Osteoblast (primary cell): ENCODE results near the gene SRCIN1. TPM values are rescaled to one million over a fixed set of nuclear protein-coding genes. Genes with fewer than 3 reads are reported as not detected.

Source experiments
- DNase-seq: peaks from one replicate; pipeline ENCODE4 v3.0.0; 2011; ENCODE audit warnings: low spot score, mixed read lengths; ENCODE audit not compliant: insufficient read length; ENCODE audit errors: missing footprints
- H2AFZ ChIP-seq: 2 replicates; pipeline ENCODE4 v1.6.0; 2011; ENCODE audit warnings: mild to moderate bottlenecking, low read length
- H3K27ac ChIP-seq: 2 replicates; pipeline ENCODE4 v1.5.1; 2011; ENCODE audit warnings: mild to moderate bottlenecking, low read depth, low read length, moderate library complexity
- H3K27me3 ChIP-seq: 2 replicates; pipeline ENCODE4 v1.6.0; 2012; ENCODE audit warnings: mild to moderate bottlenecking, control low read depth, inconsistent platforms, low read length, moderate library complexity; ENCODE audit not compliant: insufficient read depth
- H3K36me3 ChIP-seq: 2 replicates; pipeline ENCODE4 v1.5.1; 2011; ENCODE audit warnings: mild to moderate bottlenecking, low read length, control low read depth, moderate library complexity; ENCODE audit not compliant: insufficient read depth
- H3K4me1 ChIP-seq: 2 replicates; pipeline ENCODE4 v1.5.1; 2011; ENCODE audit warnings: mild to moderate bottlenecking, low read length, control low read depth, moderate library complexity; ENCODE audit not compliant: insufficient read depth
- H3K4me2 ChIP-seq: 2 replicates; pipeline ENCODE4 v1.6.0; 2011; ENCODE audit warnings: mild to moderate bottlenecking, low read length; ENCODE audit not compliant: insufficient read depth
- H3K4me3 ChIP-seq: fragments of 200-600 bp; sonication (generic); 3 replicates; pipeline ENCODE4 v1.5.1; 2012; ENCODE audit warnings: mild to moderate bottlenecking, low read length, inconsistent platforms; ENCODE audit not compliant: insufficient read depth
- H3K79me2 ChIP-seq: 2 replicates; pipeline ENCODE4 v1.6.0; 2012; ENCODE audit warnings: mild to moderate bottlenecking, low read length, control low read depth, inconsistent platforms; ENCODE audit not compliant: insufficient read depth
- H3K9me3 ChIP-seq: 2 replicates; pipeline ENCODE4 v1.5.1; 2011; ENCODE audit warnings: low read depth, low read length, control low read depth
- H4K20me1 ChIP-seq: 2 replicates; pipeline ENCODE4 v1.6.0; 2012; ENCODE audit warnings: mild to moderate bottlenecking, low read length, control low read depth; ENCODE audit not compliant: insufficient read depth
- total RNA-seq: library from RNA; depleted of rRNA; stranded (reverse); fragments of >200 nt; gene quantifications from 2 replicates; pipeline ENCODE4 v1.2.3, GENCODE V29; 2012
- TF ChIP-seq, protein P1 (sequence below): IDR thresholded peaks from 2 replicates; pipeline ENCODE4 v1.5.1; 2011; ENCODE audit warnings: mild to moderate bottlenecking, low read depth, low read length, moderate library complexity; ENCODE audit errors: extremely low read depth

Gene SRCIN1
- total RNA-seq, 1 donor, result not detected

DNA sequence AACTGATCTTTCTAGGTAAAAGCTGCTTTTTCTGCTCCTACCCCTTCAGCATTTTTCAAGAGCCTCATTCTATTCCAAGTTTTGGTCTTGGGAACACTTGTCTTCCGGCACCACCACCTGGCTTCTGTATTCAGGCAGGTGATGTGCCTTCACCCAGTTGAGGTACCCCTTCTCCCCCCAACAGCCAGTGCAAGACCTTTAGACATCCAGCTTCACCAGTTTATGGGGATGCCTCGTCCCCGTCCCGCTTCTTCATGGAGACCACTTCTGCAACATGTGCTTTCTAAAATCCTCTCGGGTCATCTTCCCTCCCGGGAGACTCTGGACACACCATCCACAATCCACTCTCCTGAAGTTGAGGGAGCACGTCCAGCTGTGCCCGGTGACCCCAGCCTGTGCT lies 69.9 kb downstream of the SRCIN1 start:
- peak; percentile 55 for DNase-seq
- Histone ChIP-seq H3K4me3 (no peak overlapping the region), H3K4me2 (no peak overlapping the region), H3K36me3 (no peaks in the 10 kb centered on the region), H3K79me2 (no peaks in the 10 kb centered on the region), H4K20me1 (no peaks in the 10 kb centered on the region), H2AFZ (no peak overlapping the region), H3K27me3 (peaks cover 16% of the 10 kb centered on the region), H3K27ac (no peak overlapping the region), H3K9me3 (no peaks in the 10 kb centered on the region), H3K4me1 (no peaks in the 10 kb centered on the region)
- TF ChIP-seq, protein P1, sequence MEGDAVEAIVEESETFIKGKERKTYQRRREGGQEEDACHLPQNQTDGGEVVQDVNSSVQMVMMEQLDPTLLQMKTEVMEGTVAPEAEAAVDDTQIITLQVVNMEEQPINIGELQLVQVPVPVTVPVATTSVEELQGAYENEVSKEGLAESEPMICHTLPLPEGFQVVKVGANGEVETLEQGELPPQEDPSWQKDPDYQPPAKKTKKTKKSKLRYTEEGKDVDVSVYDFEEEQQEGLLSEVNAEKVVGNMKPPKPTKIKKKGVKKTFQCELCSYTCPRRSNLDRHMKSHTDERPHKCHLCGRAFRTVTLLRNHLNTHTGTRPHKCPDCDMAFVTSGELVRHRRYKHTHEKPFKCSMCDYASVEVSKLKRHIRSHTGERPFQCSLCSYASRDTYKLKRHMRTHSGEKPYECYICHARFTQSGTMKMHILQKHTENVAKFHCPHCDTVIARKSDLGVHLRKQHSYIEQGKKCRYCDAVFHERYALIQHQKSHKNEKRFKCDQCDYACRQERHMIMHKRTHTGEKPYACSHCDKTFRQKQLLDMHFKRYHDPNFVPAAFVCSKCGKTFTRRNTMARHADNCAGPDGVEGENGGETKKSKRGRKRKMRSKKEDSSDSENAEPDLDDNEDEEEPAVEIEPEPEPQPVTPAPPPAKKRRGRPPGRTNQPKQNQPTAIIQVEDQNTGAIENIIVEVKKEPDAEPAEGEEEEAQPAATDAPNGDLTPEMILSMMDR, result no peak

DNA sequence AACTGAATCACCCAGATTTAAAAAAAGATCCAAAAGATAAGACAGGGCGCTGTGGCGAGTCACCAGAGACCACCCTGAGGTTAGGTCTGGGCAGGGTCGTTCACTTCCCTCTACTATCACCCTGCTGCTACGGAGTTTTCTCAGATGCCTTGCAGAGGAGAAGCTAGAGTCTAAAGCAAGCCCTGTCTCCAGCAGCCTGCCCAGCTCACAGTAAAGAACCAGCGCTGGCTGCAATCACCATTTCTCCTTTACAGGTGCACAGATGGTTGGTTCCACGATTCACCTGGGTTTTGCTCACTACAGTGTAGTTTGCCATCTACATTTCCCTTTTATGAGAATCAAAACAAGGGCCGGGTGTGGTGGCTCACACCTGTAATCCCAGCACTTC lies 71.3 kb downstream of the SRCIN1 start:
- DNase-seq, result no peak
- Histone ChIP-seq H3K27ac (no peak overlapping the region), H3K4me2 (no peak overlapping the region), H2AFZ (no peak overlapping the region), H3K79me2 (no peaks in the 10 kb centered on the region), H3K4me1 (no peaks in the 10 kb centered on the region), H3K36me3 (no peaks in the 10 kb centered on the region), H3K4me3 (no peak overlapping the region), H3K27me3 (peaks cover 16% of the 10 kb centered on the region), H4K20me1 (no peaks in the 10 kb centered on the region), H3K9me3 (no peaks in the 10 kb centered on the region)
- TF ChIP-seq, protein P1, result no peak

DNA sequence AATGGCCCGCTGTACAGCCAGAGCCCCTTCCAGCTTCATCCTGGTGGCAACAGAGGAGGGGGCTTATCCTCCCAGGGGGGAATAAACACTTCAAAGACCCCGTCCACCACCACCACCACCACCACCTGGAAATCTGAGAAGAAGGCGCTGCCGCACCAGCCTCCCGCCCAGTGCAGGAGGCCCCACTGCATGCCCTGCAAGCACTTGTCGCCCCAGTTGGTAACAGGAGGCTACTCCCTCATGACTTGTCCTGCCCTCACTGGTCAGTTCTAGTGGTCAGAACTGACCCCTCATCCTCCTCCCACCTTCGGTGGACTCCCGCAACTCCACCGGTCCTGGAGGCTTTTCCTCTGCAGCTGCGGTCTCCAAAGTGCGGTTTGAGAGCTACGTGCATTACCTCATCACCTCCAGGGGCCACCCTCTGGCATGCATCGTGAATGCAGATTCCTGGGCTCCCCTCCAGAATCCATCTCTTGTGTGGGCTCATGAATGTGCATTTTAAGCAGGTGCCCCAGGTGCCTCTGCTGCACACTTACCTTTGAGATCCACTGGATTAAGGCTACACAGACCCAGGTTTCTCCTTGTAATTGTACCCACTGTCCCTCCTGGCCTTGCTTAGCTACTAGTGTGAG lies 71.8 kb downstream of the SRCIN1 start:
- Histone ChIP-seq H3K36me3 (no peaks in the 10 kb centered on the region), H3K79me2 (no peaks in the 10 kb centered on the region), H3K9me3 (no peaks in the 10 kb centered on the region), H2AFZ (no peak overlapping the region), H3K27ac (no peak overlapping the region), H3K4me2 (no peak overlapping the region), H3K4me1 (no peaks in the 10 kb centered on the region), H4K20me1 (no peaks in the 10 kb centered on the region), H3K4me3 (no peak overlapping the region), H3K27me3 (peaks cover 19% of the 10 kb centered on the region)
- TF ChIP-seq, protein P1, result no peak
- peak; percentile 88 for DNase-seq

DNA sequence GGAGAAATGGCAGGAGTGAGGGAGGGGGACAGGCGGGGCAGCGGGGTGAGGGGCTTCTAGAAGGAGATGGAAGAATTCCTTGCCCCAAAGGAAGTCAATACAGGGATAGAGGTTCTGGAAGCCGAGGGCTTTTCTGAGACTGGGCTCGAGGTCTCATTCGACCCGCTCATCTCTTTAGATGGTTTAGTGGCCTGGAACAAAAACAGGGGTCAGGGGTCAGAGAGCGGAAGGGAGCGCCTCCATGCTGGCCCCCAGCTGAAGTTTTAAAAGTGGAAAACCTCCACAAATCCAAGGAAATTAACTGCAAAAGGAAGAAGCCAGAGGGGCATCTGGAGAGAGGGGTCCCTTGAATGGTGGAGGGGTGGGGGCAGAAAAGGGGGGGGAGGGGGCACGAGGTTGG lies 72.5 kb downstream of the SRCIN1 start:
- H3K79me2 ChIP-seq, result no peaks in the 10 kb centered on the region
- no peak overlapping the region for H3K4me2 ChIP-seq
- DNase-seq, result no peak
- no peaks in the 10 kb centered on the region for H3K9me3 ChIP-seq
- no peak overlapping the region for H3K4me3 ChIP-seq
- H3K27ac ChIP-seq, result no peak overlapping the region
- no peaks in the 10 kb centered on the region for H3K4me1 ChIP-seq
- peaks cover 23% of the 10 kb centered on the region for H3K27me3 ChIP-seq
- no peaks in the 10 kb centered on the region for H3K36me3 ChIP-seq
- TF ChIP-seq, protein P1, result no peak
- no peaks in the 10 kb centered on the region for H4K20me1 ChIP-seq
- H2AFZ ChIP-seq, result no peak overlapping the region
